Activated T-cell treated with anti-CD3 and anti-CD28 coated beads, Interleukin-2, amount 50 U/mL, for 4 hours (primary cell): ENCODE measurements around the gene CENPC. TPM values are rescaled to one million over a fixed set of nuclear protein-coding genes. Genes with fewer than 3 reads are reported as not detected.
"Not testable (repeated sequence)": the region's sequence is repeated elsewhere in the genome, so short reads cannot be mapped to it uniquely, and the experiment has no call there.

Experiments used
- ATAC-seq, 2 donors: fragments of 200-7000 bp; cut with Tn5 transposase; one replicate each; pipeline ENCODE4 v1.10.0; 2021
- DNase-seq: peaks from one replicate; pipeline ENCODE4 v3.0.0-alpha.2; 2020
- H3K27me3 Mint-ChIP-seq: one replicate; pipeline ENCODE4 v1.8.0; 2021; ENCODE audit warnings: low read depth, mixed read lengths
- H3K36me3 Mint-ChIP-seq: one replicate; pipeline ENCODE4 v1.8.0; 2022; ENCODE audit warnings: mixed read lengths; ENCODE audit not compliant: insufficient read depth
- H3K4me1 Mint-ChIP-seq: one replicate; pipeline ENCODE4 v1.8.0; 2021; ENCODE audit warnings: low read depth, mixed read lengths
- H3K4me3 Mint-ChIP-seq: one replicate; pipeline ENCODE4 v1.8.0; 2021; ENCODE audit warnings: mild to moderate bottlenecking, moderate library complexity, mixed read lengths
- H3K9me3 Mint-ChIP-seq: one replicate; pipeline ENCODE4 v1.8.0; 2021; ENCODE audit warnings: mixed read lengths
- total RNA-seq, 3 donors: library from RNA; stranded (reverse); gene quantifications; one replicate each; pipeline ENCODE4 v1.2.1, GENCODE V29; 2021

The CENPC gene
- total RNA-seq, 3 donors from 2014 or later, result 9.2 to 13.3 (median 10.2) TPM

GRCh38 chr4:67535280-67535840, 9.9 kb downstream of the CENPC start:
- no peaks in the 10 kb centered on the region for H3K27me3 Mint-ChIP-seq
- peaks cover 68% of the 10 kb centered on the region for H3K36me3 Mint-ChIP-seq
- H3K4me1 Mint-ChIP-seq, result peaks cover 33% of the 10 kb centered on the region
- no peak for DNase-seq
- ATAC-seq, result peak in 1 of 2 donors; percentile 41
- no peak overlapping the region for H3K4me3 Mint-ChIP-seq
- H3K9me3 Mint-ChIP-seq, result peaks cover 7% of the 10 kb centered on the region

GRCh38 chr4:67533112-67533511, 12.2 kb downstream of the CENPC start:
- DNase-seq (no peak), ATAC-seq (no peak)
- no peak overlapping the region for H3K4me3 Mint-ChIP-seq
- H3K9me3 Mint-ChIP-seq, result peaks cover 7% of the 10 kb centered on the region
- H3K27me3 Mint-ChIP-seq, result no peaks in the 10 kb centered on the region
- peaks cover 28% of the 10 kb centered on the region for H3K4me1 Mint-ChIP-seq
- H3K36me3 Mint-ChIP-seq, result peaks cover 67% of the 10 kb centered on the region

- H3K36me3 Mint-ChIP-seq, result peaks cover 66% of the 10 kb centered on the region
- not testable (repeated sequence) for ATAC-seq
These were observed 12.9 kb downstream of the CENPC start for GRCh38 chr4:67532397-67532796.

GRCh38 chr4:67531379-67531962, 13.8 kb downstream of the CENPC start:
- Mint-ChIP-seq H3K9me3 (peaks cover 10% of the 10 kb centered on the region), H3K4me3 (no peak overlapping the region), H3K36me3 (peaks cover 70% of the 10 kb centered on the region), H3K4me1 (peaks cover 40% of the 10 kb centered on the region), H3K27me3 (no peaks in the 10 kb centered on the region)
- DNase-seq (no peak), ATAC-seq (no peak)

More at GRCh38 chr4:67532397-67532796, 12.9 kb downstream of the CENPC start:
- not testable (repeated sequence) for H3K27me3 Mint-ChIP-seq, DNase-seq, H3K4me3 Mint-ChIP-seq, H3K9me3 Mint-ChIP-seq
- H3K4me1 Mint-ChIP-seq, result peaks cover 33% of the 10 kb centered on the region

- DNase-seq, H3K4me3 Mint-ChIP-seq, H3K27me3 Mint-ChIP-seq, ATAC-seq, H3K9me3 Mint-ChIP-seq: not testable (repeated sequence)
- Mint-ChIP-seq H3K4me1 (peaks cover 77% of the 10 kb centered on the region), H3K36me3 (peaks cover 59% of the 10 kb centered on the region)
These were observed 21.2 kb downstream of the CENPC start for GRCh38 chr4:67524140-67524539.

- peak; percentile 82 to 83 for ATAC-seq
- no peak for DNase-seq
- H3K4me3 Mint-ChIP-seq, result peak overlapping the region; percentile 42
- peaks cover 7% of the 10 kb centered on the region for H3K9me3 Mint-ChIP-seq
- peaks cover 59% of the 10 kb centered on the region for H3K36me3 Mint-ChIP-seq
- peaks cover 69% of the 10 kb centered on the region for H3K4me1 Mint-ChIP-seq
- H3K27me3 Mint-ChIP-seq, result no peaks in the 10 kb centered on the region
These were observed 22.2 kb downstream of the CENPC start for GRCh38 chr4:67522851-67523671.

GRCh38 chr4:67522230-67522629, 23.1 kb downstream of the CENPC start:
- Mint-ChIP-seq H3K4me1 (peaks cover 64% of the 10 kb centered on the region), H3K9me3 (peaks cover 7% of the 10 kb centered on the region), H3K4me3 (no peak overlapping the region), H3K36me3 (peaks cover 59% of the 10 kb centered on the region), H3K27me3 (no peaks in the 10 kb centered on the region)
- DNase-seq, result no peak
- no peak for ATAC-seq

GRCh38 chr4:67521506-67521905, 23.8 kb downstream of the CENPC start:
- no peak overlapping the region for H3K4me3 Mint-ChIP-seq
- DNase-seq, result no peak
- peaks cover 51% of the 10 kb centered on the region for H3K36me3 Mint-ChIP-seq
- H3K9me3 Mint-ChIP-seq, result peaks cover 4% of the 10 kb centered on the region
- peak; percentile 63 to 73 for ATAC-seq
- H3K27me3 Mint-ChIP-seq, result no peaks in the 10 kb centered on the region
- peaks cover 57% of the 10 kb centered on the region for H3K4me1 Mint-ChIP-seq

- peaks cover 47% of the 10 kb centered on the region for H3K4me1 Mint-ChIP-seq
- H3K4me3 Mint-ChIP-seq, result no peak overlapping the region
- DNase-seq (no peak), ATAC-seq (no peak)
- H3K27me3 Mint-ChIP-seq, result no peaks in the 10 kb centered on the region
- peaks cover 3% of the 10 kb centered on the region for H3K9me3 Mint-ChIP-seq
- peaks cover 47% of the 10 kb centered on the region for H3K36me3 Mint-ChIP-seq
These were observed 25.2 kb downstream of the CENPC start for GRCh38 chr4:67520141-67520540.

GRCh38 chr4:67512501-67512900, 32.8 kb downstream of the CENPC start:
- DNase-seq (no peak), ATAC-seq (no peak)
- H3K4me1 Mint-ChIP-seq, result peaks cover 17% of the 10 kb centered on the region
- H3K4me3 Mint-ChIP-seq, result no peak overlapping the region
- peaks cover 50% of the 10 kb centered on the region for H3K36me3 Mint-ChIP-seq
- no peaks in the 10 kb centered on the region for H3K27me3 Mint-ChIP-seq
- H3K9me3 Mint-ChIP-seq, result no peaks in the 10 kb centered on the region

- H3K9me3 Mint-ChIP-seq, result no peaks in the 10 kb centered on the region
These were observed 44.9 kb downstream of the CENPC start for GRCh38 chr4:67500373-67500772.

GRCh38 chr4:67499799-67500198, 45.5 kb downstream of the CENPC start:
- DNase-seq, result no peak
- ATAC-seq, result no peak
- no peak overlapping the region for H3K4me3 Mint-ChIP-seq
- peaks cover 47% of the 10 kb centered on the region for H3K36me3 Mint-ChIP-seq
- no peaks in the 10 kb centered on the region for H3K9me3 Mint-ChIP-seq
- H3K27me3 Mint-ChIP-seq, result no peaks in the 10 kb centered on the region
- peaks cover 2% of the 10 kb centered on the region for H3K4me1 Mint-ChIP-seq

More at GRCh38 chr4:67500373-67500772, 44.9 kb downstream of the CENPC start:
- ATAC-seq, result no peak
- no peaks in the 10 kb centered on the region for H3K27me3 Mint-ChIP-seq
- no peak for DNase-seq
- no peak overlapping the region for H3K4me3 Mint-ChIP-seq
- H3K4me1 Mint-ChIP-seq, result peaks cover 2% of the 10 kb centered on the region
- peaks cover 49% of the 10 kb centered on the region for H3K36me3 Mint-ChIP-seq

GRCh38 chr4:67483868-67484602, 61.3 kb downstream of the CENPC start:
- no peak for DNase-seq
- Mint-ChIP-seq H3K4me1 (peaks cover 1% of the 10 kb centered on the region), H3K9me3 (peaks cover 9% of the 10 kb centered on the region), H3K4me3 (no peak overlapping the region), H3K27me3 (no peaks in the 10 kb centered on the region), H3K36me3 (peaks cover 55% of the 10 kb centered on the region)
- peak in 1 of 2 donors; percentile 38 for ATAC-seq

GRCh38 chr4:67480810-67481209, 64.5 kb downstream of the CENPC start:
- Mint-ChIP-seq H3K27me3 (no peaks in the 10 kb centered on the region), H3K9me3 (peaks cover 30% of the 10 kb centered on the region), H3K4me1 (peaks cover 1% of the 10 kb centered on the region), H3K4me3 (no peak overlapping the region), H3K36me3 (peaks cover 81% of the 10 kb centered on the region)
- no peak for DNase-seq
- no peak for ATAC-seq
